Measurements from ENCODE around the gene SLC25A10. TPM values are rescaled to one million over a fixed set of nuclear protein-coding genes. Genes with fewer than 3 reads are reported as not detected.

The SLC25A10 gene
- total RNA-seq, 1 experiment from 2014 or later: 30.9 TPM

DNA sequence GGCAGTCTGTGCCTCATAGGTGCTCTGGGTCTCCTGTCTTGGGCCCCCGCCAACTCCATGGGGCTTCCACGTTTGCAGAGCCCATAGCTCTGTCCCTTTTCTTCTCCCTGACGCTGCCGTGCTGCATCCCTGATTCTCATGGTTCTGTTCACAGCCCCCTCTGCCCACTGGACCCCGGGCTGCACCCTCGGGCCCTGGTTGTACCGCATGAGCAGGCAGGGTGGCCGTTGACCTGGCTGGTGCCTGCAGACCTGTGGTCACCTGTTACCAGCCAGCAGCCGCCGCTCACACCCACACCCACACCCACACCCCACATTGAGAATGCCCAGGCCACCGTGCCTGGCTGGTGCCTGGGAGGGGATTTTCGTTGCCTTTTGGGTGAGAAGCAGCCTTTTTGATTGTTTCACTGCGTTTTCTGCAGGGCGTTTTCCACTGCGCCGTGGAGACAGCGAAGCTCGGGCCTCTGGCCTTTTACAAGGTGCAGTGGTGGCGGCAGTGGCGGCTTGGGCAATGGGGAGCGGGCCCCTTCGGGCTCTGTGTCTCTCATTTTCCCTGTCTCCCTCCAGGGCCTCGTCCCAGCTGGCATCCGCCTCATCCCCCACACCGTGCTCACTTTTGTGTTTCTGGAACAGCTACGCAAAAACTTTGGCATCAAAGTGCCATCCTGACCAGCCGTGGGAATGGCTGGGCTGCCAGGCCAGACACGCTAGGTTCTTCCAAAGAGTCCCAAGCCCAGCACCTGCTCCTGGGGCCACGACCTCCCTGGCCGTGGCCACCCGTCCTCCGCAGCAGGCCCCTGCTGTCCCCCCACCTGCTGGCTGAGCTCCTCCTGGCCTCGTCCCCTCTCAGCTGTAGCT, 7.6 kb downstream of the SLC25A10 start:
- H3K4me2 ChIP-seq (ENCODE audit: insufficient read depth, insufficient read length, low read length): no peak overlapping the region
- no peak overlapping the region for H3T11ph ChIP-seq (ENCODE audit: low read length)
- Mint-ChIP-seq H3K4me1 (peaks cover 8 to 15% of the 10 kb centered on the region in 2 experiments; a peak in 3 of 4 replicates), H3K27me3 (ENCODE audit: low read depth) (peaks cover 4% of the 10 kb centered on the region), H3K36me3 (ENCODE audit: insufficient read depth in 1 of 3, low read depth in 3 of 3) (peaks cover 2 to 15% (median 14%) of the 10 kb centered on the region in 3 experiments), H3K4me3 (no peak overlapping the region; a peak in 1 of 5 replicates), H3K27ac (no peak overlapping the region), H3K9me3 (no peaks in the 10 kb centered on the region)
- no peak overlapping the region for H2BK5ac ChIP-seq (ENCODE audit: insufficient read length, low read length)
- H4K5ac ChIP-seq (ENCODE audit: insufficient read length, low read depth, low read length): no peak overlapping the region
- no peak overlapping the region for H3K56ac ChIP-seq (ENCODE audit: insufficient read length, low read depth, low read length)
- H2BK12ac ChIP-seq (ENCODE audit: insufficient read length, low read depth, low read length): no peak overlapping the region
- no peak overlapping the region for H2BK20ac ChIP-seq (ENCODE audit: low read depth, low read length, poor library complexity, severe bottlenecking)
- H4K20me1 ChIP-seq (ENCODE audit: control insufficient read depth, insufficient read depth, insufficient read length): no peaks in the 10 kb centered on the region
- H3K23me2 ChIP-seq (ENCODE audit: insufficient read length, low read depth, low read length, poor library complexity, severe bottlenecking): no peaks in the 10 kb centered on the region
- no peak overlapping the region for H4K8ac ChIP-seq (replicated peaks; ENCODE audit: insufficient read length, low read depth, low read length)
- H4K91ac ChIP-seq (ENCODE audit: insufficient read length, low read depth, low read length): no peak overlapping the region
- H3K4ac ChIP-seq (ENCODE audit: low read depth, low read length): no peak overlapping the region
- no peak overlapping the region for H2AFZ ChIP-seq (ENCODE audit: low read length)
- no peaks in the 10 kb centered on the region for H3K4me1 ChIP-seq (ENCODE audit: insufficient read depth, low read length)
- H3K14ac ChIP-seq (ENCODE audit: insufficient read depth, low read length): no peak overlapping the region
- no peak overlapping the region for H2BK15ac ChIP-seq (ENCODE audit: low read depth, low read length)
- H3K18ac ChIP-seq (ENCODE audit: insufficient read length, low read depth, low read length): no peak overlapping the region
- no CpG with 5 or more reads among the region's 33 CpGs for WGBS (ENCODE audit: extremely low coverage, insufficient read length, low lambda C conversion rate)
- TF ChIP-seq, protein P1, sequence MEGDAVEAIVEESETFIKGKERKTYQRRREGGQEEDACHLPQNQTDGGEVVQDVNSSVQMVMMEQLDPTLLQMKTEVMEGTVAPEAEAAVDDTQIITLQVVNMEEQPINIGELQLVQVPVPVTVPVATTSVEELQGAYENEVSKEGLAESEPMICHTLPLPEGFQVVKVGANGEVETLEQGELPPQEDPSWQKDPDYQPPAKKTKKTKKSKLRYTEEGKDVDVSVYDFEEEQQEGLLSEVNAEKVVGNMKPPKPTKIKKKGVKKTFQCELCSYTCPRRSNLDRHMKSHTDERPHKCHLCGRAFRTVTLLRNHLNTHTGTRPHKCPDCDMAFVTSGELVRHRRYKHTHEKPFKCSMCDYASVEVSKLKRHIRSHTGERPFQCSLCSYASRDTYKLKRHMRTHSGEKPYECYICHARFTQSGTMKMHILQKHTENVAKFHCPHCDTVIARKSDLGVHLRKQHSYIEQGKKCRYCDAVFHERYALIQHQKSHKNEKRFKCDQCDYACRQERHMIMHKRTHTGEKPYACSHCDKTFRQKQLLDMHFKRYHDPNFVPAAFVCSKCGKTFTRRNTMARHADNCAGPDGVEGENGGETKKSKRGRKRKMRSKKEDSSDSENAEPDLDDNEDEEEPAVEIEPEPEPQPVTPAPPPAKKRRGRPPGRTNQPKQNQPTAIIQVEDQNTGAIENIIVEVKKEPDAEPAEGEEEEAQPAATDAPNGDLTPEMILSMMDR (conservative IDR thresholded peaks at IDR 0.05): no peak
- no peak overlapping the region for H3K23ac ChIP-seq (ENCODE audit: insufficient read length, low read depth, low read length)
- no peak overlapping the region for H2AK5ac ChIP-seq (ENCODE audit: insufficient read length, low read length)
- H3K9ac ChIP-seq (ENCODE audit: extremely low read depth, insufficient read length, low read length): no peak overlapping the region
- no peak overlapping the region for H2BK120ac ChIP-seq (ENCODE audit: low read depth, low read length, poor library complexity, severe bottlenecking)
- no peaks in the 10 kb centered on the region for H3K27me3 ChIP-seq (ENCODE audit: insufficient read depth, low read length)
- no peaks in the 10 kb centered on the region for H3K9me3 ChIP-seq (ENCODE audit: control insufficient read depth, low read depth, low read length)
- no peaks in the 10 kb centered on the region for H3K79me1 ChIP-seq (ENCODE audit: insufficient read depth, low read depth, low read length, poor library complexity, severe bottlenecking)
- no peak for DNase-seq
- H3K27ac ChIP-seq (ENCODE audit: insufficient read length, low read depth, low read length): no peak overlapping the region
- no peaks in the 10 kb centered on the region for H3K79me2 ChIP-seq (ENCODE audit: insufficient read depth, low read length)
